ENCODE data around the gene SNX11. TPM values are rescaled to one million over a fixed set of nuclear protein-coding genes. Genes with fewer than 3 reads are reported as not detected.
A peak's percentile ranks its signal among the peaks of the same experiment; 100 is the strongest.

SNX11 gene
- total RNA-seq, 1 donor from 2014 or later = 11.4 TPM

DNA sequence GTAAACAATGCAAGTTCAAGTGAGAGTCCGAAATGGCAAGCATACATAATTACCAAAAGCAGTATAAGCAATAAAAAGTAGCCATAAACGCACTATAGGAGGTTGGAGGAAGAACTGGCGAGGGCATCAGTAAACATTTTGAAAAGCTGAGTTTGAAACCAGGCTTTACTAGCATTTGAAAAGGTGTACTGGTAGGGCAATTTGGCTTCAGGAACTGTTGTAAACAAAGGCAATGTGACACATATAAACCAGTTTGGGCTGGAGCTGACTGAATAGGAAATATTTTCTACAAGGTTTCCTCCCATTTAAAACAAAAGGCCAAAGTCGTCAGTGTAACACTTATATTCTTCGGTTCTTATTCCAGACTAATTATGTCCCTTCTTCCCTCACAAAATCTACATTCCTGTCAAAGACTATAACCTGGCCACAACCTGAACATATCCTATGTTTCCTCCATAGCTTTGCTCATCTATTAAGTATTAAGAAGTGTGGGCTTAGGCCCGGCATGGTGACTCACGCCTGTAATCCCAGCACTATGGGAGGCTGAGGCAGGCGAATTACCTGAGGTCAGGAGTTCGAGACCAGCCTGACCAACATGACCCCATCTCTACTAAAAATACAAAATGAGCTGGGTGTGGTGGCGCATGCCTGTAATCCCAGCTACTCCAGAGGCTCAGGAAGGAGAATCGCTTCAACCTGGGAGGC is 14.1 kb upstream of the SNX11 start:
- intact Hi-C loops (cut with DNase I) = no loop called here
- DNase-seq (ENCODE audit: low spot score) = no peak

DNA sequence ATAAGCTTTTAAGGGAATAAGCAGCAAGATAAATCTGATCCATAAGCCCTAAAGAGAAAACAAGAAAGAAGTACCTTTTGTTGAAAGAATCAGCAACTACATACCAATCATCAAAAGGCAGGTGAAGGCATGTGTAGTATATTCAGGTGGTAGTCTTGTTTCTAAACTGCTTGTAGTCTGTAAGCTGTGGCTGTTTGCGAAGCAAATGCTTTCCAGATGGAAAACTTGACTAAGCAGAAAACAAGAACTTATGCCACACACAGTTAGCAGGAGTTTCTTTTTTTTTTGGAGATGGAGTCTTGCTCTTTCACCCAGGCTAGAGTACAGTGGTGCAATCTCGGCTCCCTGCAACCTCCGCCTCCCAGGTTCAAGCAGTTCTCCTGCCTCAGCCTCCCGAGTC is 12.0 kb upstream of the SNX11 start:
- intact Hi-C loops (cut with DNase I) = no loop called here
- DNase-seq (ENCODE audit: low spot score) = no peak

DNA sequence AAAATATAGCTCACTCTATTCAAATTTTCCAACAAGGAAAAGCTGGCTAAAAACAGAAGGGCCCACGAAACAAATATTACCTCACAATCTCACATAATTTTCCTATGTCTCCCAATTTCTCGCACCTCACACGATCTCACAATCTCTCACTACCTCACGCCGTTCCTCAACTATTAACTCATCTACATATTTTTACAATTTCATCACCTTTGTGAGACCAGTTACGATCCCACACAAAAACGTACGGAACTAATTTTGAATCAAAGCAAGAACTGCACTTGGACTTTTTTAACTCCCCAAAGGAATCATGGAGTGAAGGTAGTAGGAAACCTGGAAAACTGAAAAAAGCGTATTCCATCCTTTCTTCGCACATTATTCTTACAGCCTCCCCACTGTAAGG is 7.4 kb upstream of the SNX11 start:
- intact Hi-C loops (cut with DNase I) = no loop called here
- DNase-seq (ENCODE audit: low spot score) = no peak

DNA sequence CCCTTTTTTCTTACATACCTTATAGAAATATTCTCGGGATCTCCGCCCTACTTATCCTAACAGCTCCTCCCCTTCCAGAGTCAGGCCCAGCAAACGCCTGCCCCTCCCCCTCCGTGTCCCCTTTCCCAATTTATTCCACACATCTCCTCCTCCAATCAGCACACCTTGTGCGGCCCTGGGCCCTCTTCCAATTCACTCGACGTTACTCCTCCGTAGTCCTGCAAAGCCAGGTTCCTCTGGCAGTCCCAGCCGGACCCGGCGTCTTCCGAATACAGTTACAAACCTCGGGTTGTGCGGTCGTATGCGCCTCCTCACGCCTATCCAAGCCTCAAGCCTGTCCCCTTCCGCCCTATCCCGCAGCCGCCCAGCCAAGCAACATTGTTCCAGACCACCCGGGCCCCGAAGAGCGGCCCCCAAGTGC is 7.0 kb upstream of the SNX11 start:
- intact Hi-C loops (cut with DNase I) = no loop called here

DNA sequence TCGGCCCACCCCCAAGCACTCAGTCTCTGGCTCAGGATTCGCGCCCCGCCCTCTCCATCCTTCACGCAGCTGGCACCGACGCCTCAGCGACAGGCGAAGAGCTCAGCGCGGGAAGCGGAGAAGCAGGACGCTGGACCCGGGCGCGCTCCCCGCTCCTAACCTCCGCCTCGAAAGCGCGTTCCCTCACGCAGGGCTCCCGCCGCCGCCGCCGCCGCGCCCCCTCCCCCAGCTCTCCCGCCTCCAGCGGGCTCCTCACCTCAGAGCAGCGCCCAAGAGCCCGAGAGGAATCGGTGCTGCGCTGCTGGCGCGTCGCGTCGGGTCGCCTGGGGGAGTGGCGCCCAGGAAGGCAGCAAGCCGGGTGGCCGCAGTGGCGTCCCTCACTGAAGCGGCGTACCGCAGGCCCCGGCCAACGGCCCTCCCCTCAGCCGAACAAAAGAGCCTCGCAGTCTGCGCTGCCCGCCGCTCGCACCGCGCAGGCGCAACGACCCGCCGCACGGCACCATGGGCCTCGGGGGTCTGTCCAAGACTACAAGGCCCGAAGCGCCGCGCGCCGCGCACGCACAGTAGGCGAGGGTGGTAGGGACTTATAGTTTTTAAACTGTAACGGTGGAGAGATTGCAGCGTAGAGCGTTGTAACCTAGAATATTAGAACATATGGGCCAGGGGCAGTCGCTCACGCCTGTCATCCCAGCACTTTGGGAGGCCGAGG is 6.4 kb upstream of the SNX11 start, which contains the start of gene CBX1:
CBX1 (minus strand) TSS at position 467 of the 709 bp plus-strand sequence. CDS start 24,474 bp downstream, outside the sequence.
- DNase-seq (ENCODE audit: low spot score) = peak; percentile 96
- intact Hi-C loops (cut with DNase I) = no loop called here

More for the DNA sequence above, 7.0 kb upstream of the SNX11 start:
- DNase-seq (ENCODE audit: low spot score) = no peak

DNA sequence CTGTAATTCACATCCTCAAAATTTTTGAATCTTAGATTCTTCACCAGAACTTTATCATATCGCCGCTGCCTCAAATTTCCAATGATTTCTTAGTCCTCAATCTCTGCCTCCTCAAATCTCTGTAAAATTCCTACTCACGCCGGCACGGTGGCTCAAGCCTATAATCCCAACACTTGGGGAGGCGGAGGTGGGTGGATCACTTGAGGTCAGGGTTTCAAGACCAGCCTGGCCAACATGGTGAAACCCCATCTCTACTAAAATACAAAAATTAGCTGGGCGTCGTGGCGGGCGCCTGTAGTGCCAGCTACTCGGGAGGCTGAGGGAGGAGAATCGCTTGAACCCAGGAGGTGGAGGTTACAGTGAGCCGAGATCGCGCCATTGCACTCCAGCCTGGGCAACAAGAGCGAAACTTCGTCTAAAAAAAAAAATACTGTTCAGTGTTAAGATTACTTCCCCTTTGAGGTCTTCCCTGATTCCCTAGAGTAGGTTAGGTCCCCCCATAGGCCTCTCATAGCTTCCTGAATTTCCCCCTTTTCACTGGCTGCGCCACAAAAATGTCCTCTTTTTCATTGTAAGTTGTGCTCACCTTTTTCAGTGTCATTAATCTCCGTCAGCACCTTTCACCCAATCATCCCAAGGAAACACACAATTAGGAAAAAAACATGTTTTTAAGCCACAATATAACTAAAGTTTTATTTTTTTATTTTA is 5.4 kb upstream of the SNX11 start:
- intact Hi-C loops (cut with DNase I) = no loop called here
- no peak for DNase-seq (ENCODE audit: low spot score)

DNA sequence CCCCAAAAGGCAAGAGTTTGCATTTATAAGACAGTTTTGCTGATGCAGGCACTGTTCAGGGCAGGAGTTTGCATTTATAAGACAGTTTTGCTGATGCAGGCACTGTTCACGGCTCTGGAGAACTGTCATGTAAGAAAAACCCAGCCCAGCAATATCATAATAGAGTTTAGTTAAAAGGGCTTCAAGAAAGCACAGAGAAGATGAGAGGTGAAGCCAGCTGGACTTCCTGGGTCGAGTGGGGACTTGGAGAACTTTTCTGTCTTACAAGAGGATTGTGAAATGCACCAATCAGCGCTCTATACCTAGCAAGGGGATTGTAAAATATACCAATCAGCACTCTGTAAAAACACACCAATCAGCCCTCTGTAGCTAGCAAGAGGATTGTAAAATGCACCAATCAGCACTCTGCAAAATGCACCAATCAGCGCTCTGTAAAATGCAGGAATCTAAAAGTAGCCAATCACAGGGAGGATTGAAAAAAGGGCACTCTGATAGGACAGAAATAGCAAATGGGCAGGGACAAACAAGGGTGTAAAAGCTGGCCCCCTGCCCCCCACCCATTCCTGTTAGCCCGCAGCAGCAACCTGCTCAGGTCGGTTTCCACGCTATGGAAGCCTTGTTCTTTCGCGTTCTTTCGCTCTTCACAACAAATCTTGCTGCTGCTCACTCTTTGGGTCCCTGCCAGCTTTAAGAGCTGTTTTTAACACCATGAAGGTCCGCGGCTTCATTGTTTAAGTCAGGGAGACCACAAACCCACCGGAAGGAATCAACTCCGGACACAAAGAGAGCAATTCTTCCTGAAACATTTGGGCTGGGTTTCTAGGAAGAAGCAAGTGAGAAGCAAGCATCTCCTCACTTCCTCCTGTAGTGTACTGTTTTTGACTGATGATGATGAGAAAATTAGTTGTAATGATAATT is 4.5 kb upstream of the SNX11 start:
- intact Hi-C loops (cut with DNase I) = no loop called here
- no peak for DNase-seq (ENCODE audit: low spot score)

DNA sequence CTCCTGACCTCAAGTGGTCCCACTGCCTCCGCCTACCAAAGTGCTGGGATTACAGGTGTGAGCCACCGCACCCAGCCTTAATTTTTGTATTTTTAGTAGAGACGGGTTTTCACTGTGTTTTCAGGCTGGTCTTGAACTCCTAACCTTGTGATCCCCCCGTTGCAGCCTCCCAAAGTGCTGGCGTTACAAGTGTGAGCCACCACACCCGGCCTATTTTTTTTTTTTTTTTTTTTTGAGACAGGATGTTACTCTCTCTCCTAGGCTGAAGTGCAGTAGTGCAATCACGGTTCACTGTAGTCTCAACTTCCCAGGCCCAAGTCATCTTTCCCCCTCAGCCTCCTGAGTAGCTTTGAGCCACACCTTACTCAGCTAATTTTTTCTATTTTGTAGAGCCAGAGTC is 3.1 kb upstream of the SNX11 start:
- intact Hi-C loops (cut with DNase I) = no loop called here
- DNase-seq (ENCODE audit: low spot score) = no peak

DNA sequence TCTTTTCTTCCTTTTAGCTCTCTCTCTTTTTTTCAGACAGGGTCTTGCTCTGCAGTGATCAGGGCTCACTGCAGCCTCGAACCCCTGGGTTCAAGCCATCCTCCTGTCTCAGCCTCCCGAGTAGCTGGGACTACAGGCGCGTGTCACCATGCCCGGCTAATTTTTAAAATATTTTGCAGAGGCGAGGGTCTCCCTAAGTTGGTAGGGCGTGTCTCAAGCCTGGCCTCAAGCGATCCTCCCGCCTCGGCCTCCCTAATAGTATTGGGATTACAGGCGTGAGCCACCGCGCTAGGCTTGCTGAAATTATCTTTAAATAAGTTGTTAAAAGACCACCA is 797 bp upstream of the SNX11 start:
- DNase-seq (ENCODE audit: low spot score) = no peak
- intact Hi-C loops (cut with DNase I) = no loop called here

DNA sequence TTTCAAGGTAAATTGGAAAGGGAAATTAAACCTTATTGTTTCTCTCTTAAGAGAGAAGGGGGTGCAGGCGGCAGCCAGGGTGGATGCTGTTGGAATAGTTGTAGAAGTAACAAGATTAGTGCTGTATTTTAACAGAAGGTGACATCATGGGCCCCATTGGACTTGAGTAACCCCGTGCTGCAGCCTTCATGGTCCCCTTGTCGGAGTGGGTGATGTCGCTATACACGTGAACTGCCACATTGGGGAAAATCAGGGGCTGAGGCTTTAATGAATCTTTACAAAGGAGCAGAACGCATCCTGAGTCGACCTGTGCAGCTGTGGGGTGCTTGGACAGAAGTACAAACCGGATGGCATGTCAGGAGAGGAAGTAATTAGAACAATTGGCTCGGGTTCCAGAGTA is 3.2 kb downstream of the SNX11 start:
- no peak for DNase-seq (ENCODE audit: low spot score)
- intact Hi-C loops (cut with DNase I) = no loop called here

DNA sequence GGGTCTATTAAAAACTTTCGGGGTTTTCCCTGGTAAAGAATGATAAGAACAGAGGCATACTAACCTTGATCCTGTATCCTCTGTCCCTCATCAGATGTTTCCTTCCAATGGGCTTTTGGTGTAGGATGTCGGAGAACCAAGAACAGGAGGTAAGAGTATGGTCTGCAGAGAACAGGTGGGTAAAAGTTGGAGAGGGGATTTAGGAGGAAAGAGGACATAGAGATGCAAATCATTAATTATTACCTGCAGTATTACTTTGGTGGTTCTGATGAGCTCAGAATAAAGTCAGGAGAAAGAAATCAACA is 4.3 kb downstream of the SNX11 start:
- intact Hi-C loops (cut with DNase I) = no loop called here
- DNase-seq (ENCODE audit: low spot score) = no peak

DNA sequence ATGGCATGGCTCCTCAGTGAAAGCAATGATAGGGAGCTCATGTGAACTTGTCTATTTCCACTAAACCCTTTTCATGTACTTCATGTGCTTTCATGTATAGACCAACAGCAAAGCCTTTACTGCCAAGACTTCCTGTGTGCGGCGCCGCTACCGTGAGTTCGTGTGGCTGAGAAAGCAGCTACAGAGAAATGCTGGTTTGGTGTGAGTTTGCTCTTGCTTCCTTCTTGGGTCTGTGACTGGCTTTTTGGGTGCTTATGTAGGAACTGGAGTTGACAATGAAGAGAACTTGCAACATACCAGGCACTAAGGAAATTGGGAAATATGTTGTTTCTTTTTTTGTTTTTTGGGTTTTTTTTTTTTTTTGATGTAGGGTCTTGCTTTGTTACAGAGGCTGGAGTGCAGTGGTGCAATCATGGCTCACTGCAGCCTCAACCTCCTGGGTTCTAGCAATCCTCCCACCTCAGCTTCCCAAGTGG is 5.7 kb downstream of the SNX11 start:
- DNase-seq (ENCODE audit: low spot score) = peak; percentile 79
- intact Hi-C loops (cut with DNase I) = no loop called here

DNA sequence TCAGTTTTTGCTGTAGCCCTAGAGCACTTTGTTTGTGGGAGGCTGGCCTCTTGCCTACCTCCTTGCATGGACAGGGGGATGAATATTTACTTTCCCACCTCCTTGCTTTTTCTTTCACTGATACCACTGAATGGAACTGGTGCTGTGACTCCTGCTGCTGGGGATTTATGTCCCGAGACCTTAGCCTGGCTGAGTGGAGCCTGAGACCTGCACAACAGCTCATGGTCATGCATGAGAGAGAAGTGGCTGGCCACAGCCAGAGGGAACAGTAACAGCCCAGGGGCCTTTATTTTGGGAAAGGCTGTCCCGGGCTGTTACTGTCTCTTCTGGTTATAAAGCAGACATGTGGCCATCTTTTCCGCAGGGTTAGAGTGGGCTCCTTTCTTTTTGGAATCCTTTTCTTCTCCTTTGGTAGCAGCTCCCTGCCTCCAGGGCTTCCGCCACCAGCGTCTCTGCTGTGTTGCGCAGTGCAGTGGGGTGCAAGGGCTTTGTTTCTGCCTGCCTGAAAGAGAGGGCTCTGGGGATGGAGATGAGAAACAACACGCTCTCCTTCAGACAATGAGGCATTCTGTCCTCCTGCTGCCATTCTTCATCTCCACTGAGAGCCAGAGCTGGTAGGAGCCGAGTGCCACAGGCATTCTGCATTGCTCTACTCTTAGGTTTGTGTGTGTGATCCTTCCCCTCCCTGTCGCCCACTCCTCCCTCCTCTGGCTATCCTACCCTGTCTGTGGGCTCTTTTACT is 14.5 kb downstream of the SNX11 start:
- intact Hi-C loops (cut with DNase I) = no loop called here
- DNase-seq (ENCODE audit: low spot score) = no peak

DNA sequence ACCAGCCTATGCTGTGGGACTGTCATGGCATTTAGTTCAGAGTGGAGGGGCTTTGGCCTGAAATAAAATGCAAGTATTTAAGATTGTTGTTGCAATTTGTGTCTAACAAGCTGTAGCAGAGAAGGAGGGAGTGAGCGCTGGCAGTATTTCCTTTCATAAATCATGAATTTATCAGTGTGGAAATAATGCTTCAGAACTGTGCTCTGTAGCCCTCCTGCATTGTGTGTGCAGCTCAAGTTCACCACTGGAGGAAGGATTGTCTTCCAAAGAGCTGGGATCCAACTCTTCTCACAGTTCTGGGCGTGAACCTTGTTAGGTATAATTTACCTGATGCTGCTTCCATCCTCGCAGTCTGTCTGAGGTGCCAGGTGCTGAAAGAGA is 15.1 kb downstream of the SNX11 start:
- intact Hi-C loops (cut with DNase I) = no loop called here
- no peak for DNase-seq (ENCODE audit: low spot score)

DNA sequence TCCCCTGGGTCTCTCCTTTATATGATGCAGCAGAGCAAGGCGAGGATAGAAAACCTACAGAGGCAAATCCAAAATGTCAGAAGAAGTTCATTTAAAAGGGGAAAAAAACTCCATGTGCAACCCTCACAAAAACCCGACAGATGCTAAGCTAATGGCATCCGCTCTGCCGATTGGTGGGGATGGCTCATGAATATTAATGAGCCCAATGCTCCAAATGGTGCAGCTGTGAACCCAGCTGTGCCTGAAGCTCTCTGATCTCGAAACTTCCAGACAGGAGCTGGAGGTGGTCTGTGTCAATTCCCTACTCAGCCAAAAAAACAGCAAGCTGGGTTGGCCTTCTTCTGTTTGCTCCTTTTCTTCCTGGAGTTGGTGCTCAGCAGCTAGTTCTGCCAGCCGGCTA is 15.5 kb downstream of the SNX11 start:
- DNase-seq (ENCODE audit: low spot score) = no peak
- intact Hi-C loops (cut with DNase I) = no loop called here

DNA sequence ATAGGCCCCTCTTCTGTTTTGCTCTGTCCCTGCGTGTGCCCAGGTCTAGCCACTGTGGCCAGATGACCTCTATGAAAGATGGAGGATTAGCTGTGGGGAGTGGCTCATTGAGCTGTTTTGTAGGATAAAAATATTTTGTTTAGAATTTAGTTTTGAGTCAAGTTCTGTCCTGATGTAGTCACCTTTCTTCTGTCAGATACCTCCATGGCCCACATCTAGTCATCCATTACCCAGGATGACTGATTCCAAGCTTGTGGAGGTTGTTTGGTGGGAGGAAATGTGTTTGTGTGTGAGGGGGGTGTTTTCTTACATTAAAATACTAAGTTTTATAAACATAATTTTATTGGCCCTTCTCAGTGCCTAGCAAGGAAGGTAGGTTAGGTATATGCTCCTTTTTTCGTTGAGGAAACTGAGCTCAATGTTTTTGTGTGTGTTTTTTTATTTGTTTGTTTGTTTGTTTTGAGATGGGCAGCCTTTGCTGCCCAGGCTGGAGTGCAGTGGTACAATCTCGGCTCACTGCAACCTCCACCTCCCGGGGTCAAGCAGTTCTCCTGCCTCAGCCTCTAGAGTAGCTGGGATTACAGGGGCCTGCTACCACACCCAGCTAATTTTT is 16.3 kb downstream of the SNX11 start:
- no peak for DNase-seq (ENCODE audit: low spot score)
- intact Hi-C loops (cut with DNase I) = no loop called here

DNA sequence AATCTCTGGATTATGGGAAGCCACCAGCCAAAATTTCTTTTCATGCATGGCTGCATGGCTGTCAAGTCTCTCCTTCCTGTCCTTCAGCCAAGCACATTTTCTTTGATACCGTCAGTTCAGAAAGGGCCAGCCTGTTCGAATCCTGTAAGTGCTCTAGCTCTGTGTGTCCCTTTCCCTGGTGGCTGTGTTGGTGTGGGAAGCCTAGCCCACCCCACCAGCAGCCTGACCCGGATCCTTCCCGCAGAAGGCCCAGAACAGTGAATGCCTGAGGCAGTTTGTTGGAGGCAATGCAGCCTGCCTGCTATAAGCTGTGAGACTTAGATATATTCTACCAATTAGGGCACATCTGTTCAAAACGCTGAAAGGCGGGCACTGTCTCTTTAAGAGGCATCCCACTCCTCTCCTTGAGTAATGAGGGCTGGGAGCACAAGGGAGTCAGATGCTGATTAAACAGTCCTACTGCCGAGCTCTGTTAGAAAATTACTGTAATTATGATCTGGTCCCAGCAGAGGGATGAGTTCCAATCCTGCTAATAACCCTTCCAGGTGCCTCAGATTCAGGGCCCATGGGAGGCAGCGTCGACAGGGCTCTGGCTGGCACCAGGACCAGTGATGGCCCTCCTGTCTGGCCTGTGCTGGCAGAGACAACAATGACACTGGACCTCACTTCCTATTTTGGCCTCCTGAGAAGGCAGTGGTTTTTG is 18.4 kb downstream of the SNX11 start:
- DNase-seq (ENCODE audit: low spot score) = no peak
- intact Hi-C loops (cut with DNase I) = no loop called here

DNA sequence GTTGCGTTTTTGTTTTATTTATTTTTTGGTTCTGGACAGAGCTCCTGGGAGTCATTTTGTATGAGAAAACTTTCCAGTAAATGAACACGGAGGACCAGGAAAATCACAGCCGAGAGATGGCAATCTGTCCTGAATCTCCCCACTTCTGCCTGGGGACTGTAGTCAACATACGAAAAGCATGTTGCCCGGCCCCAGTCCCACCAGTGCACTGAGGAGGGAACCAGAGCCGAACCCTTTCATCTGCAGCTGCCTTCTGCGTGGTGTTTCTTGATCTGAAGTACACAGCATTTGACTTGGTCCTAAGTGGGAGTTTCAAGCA is 18.9 kb downstream of the SNX11 start:
- intact Hi-C loops (cut with DNase I) = no loop called here
- DNase-seq (ENCODE audit: low spot score) = no peak
